Activated naive CD4-positive, alpha-beta T cell treated with anti-CD3 and anti-CD28 coated beads, Interleukin-2, amount 50 U/mL, for 24 hours (primary cell): ENCODE results near the gene C10orf62.
"Not testable (repeated sequence)": the region's sequence is repeated elsewhere in the genome, so short reads cannot be mapped to it uniquely, and the experiment has no call there.

ENCODE experiments used
- H3K27ac Mint-ChIP-seq: one replicate; pipeline ENCODE4 v1.8.0; 2021; ENCODE audit warnings: mild to moderate bottlenecking, mixed read lengths
- H3K27me3 Mint-ChIP-seq: one replicate; pipeline ENCODE4 v1.8.0; 2021; ENCODE audit warnings: mixed read lengths
- H3K36me3 Mint-ChIP-seq: one replicate; pipeline ENCODE4 v1.8.0; 2021; ENCODE audit warnings: mixed read lengths
- H3K4me1 Mint-ChIP-seq: one replicate; pipeline ENCODE4 v1.8.0; 2021; ENCODE audit warnings: mixed read lengths
- H3K4me3 Mint-ChIP-seq: one replicate; pipeline ENCODE4 v1.8.0; 2021; ENCODE audit warnings: mild to moderate bottlenecking, mixed read lengths
- H3K9me3 Mint-ChIP-seq: one replicate; pipeline ENCODE4 v1.8.0; 2021; ENCODE audit warnings: mixed read lengths

C10orf62 gene

DNA sequence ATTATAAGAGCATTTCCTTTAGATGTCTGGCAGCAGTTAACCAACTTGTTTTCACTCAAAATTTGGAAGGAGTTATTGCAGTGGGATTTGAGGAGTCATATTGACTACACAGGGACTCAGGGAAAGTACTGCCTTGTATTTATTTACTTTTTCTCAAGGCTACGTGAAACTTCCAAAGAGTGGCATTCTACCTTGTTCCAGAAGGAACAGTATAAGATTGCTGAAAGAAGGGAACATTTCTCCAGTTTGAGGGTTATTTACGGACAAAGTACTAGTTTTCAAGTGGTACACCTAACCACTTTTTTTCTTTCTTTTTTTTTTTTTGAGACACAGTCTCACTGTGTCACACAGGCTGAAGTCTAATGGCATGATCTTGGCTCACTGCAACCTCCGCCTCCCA lies 38.7 kb downstream of the C10orf62 start:
- Mint-ChIP-seq H3K27ac (no peak overlapping the region), H3K9me3 (no peaks in the 10 kb centered on the region), H3K4me1 (peaks cover 9% of the 10 kb centered on the region), H3K4me3 (no peak overlapping the region), H3K36me3 (peaks cover 1% of the 10 kb centered on the region), H3K27me3 (no peaks in the 10 kb centered on the region)

- Mint-ChIP-seq H3K4me1 (peaks cover 17% of the 10 kb centered on the region), H3K27me3 (no peaks in the 10 kb centered on the region), H3K27ac (no peak overlapping the region)
These were observed 39.8 kb downstream of the C10orf62 start for GRCh38 chr10:97629289-97629688.

DNA sequence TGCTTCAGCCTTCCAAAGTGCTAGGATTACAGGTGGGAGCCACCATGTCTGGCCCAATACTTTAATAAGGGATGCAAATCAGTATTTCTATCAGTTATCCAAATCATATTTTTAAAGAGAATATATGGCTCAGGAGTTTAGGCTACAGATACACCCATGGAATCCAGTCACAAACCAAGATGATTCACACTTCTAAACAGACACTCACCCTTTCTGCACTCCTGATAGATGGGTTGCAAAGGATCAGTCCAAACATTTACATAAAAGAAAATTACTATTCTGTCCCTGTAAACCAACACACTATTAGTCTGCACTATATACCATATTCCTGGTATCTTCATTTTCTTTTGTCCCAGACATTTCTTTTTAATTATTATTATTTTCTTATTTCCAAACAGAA lies 41.6 kb downstream of the C10orf62 start:
- peaks cover 2% of the 10 kb centered on the region for H3K36me3 Mint-ChIP-seq
- no peaks in the 10 kb centered on the region for H3K27me3 Mint-ChIP-seq
- no peak overlapping the region for H3K4me3 Mint-ChIP-seq
- no peaks in the 10 kb centered on the region for H3K9me3 Mint-ChIP-seq
- peaks cover 17% of the 10 kb centered on the region for H3K4me1 Mint-ChIP-seq
- no peak overlapping the region for H3K27ac Mint-ChIP-seq

More at GRCh38 chr10:97629289-97629688, 39.8 kb downstream of the C10orf62 start:
- Mint-ChIP-seq H3K4me3 (no peak overlapping the region), H3K36me3 (peaks cover 2% of the 10 kb centered on the region), H3K9me3 (no peaks in the 10 kb centered on the region)

GRCh38 chr10:97632949-97633884 lies 43.7 kb downstream of the C10orf62 start, which contains the start of gene MORN4:
TSS of gene MORN4 (minus strand) at chr10:97633500. CDS start at chr10:97619653, 13,847 bp downstream.
- H3K36me3 Mint-ChIP-seq, result peaks cover 2% of the 10 kb centered on the region
- H3K27me3 Mint-ChIP-seq, result no peaks in the 10 kb centered on the region
- H3K9me3 Mint-ChIP-seq, result no peaks in the 10 kb centered on the region
- H3K4me1 Mint-ChIP-seq, result peaks cover 17% of the 10 kb centered on the region
- H3K27ac Mint-ChIP-seq, result peak within 1 kb of the TSS; percentile 92
- peak within 1 kb of the TSS; percentile 98 for H3K4me3 Mint-ChIP-seq

GRCh38 chr10:97633921-97634320 lies 44.4 kb downstream of the C10orf62 start:
- no peaks in the 10 kb centered on the region for H3K9me3 Mint-ChIP-seq
- peak overlapping the region; percentile 98 for H3K4me3 Mint-ChIP-seq
- no peaks in the 10 kb centered on the region for H3K27me3 Mint-ChIP-seq
- peaks cover 17% of the 10 kb centered on the region for H3K4me1 Mint-ChIP-seq
- H3K36me3 Mint-ChIP-seq, result peaks cover 2% of the 10 kb centered on the region
- peak overlapping the region; percentile 92 for H3K27ac Mint-ChIP-seq

DNA sequence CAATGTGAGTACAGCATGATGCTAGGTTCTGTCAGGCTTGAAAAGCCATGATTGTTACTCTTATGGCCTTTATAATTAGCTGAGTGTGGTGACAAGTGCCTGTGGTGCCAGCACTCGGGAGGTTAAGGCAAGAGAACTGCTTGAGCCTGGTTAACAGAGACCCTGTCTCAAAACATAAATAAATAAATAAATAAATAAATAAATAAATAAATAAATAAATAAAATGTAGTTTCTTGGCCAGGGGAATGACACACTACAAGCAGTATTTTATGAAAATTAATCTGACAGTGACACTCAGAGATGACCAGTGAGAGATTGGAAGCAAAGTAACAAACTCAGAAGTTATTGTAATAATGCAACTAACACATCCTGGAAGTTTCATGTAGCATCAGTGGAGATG lies 46.1 kb downstream of the C10orf62 start:
- Mint-ChIP-seq H3K4me1 (peaks cover 21% of the 10 kb centered on the region), H3K27me3 (no peaks in the 10 kb centered on the region), H3K27ac (no peak overlapping the region), H3K4me3 (no peak overlapping the region), H3K9me3 (no peaks in the 10 kb centered on the region), H3K36me3 (peaks cover 2% of the 10 kb centered on the region)

GRCh38 chr10:97639090-97639489 lies 49.6 kb downstream of the C10orf62 start:
- not testable (repeated sequence) for H3K9me3 Mint-ChIP-seq, H3K4me3 Mint-ChIP-seq, H3K36me3 Mint-ChIP-seq, H3K27me3 Mint-ChIP-seq, H3K27ac Mint-ChIP-seq
- H3K4me1 Mint-ChIP-seq, result peaks cover 26% of the 10 kb centered on the region

DNA sequence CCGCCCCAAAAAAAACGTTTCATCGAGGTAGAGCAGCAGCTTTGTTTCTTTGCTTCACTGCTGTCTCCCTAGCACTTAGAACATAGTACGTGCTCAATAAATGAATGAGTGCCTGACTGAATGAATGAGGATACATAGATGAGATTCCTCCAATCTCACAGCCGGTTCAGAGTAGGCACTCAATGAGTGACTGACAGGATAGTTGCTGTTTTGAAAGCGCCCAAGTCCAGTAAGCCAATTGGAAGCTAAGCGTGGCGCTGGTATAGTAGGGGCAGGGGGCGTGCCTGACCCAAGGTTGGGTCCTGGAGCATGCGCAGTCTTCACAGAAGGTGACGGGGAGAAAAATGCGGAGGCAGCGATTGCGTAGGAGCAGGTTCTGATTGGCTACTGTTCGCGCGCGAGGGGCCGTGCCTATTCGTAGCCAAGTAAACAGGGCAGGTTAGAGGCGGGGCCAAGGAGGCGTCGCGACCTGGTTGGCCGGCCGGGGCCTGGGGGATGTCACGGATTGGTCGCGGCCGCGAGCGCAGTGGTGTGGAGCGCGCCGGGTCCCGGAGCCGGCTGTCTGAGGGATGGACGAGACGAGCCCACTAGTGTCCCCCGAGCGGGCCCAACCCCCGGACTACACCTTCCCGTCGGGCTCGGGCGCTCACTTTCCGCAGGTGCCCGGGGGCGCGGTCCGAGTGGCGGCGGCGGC lies 50.8 kb downstream of the C10orf62 start, which contains the start of gene PI4K2A:
Gene PI4K2A, plus strand, starts transcription at position 498 of the 694 bp plus-strand sequence. Its CDS starts 72 bp downstream, at position 570.
- Mint-ChIP-seq H3K36me3 (peaks cover 3% of the 10 kb centered on the region), H3K27ac (peak within 1 kb of the TSS; percentile 89), H3K4me1 (peaks cover 26% of the 10 kb centered on the region), H3K4me3 (peak within 1 kb of the TSS; percentile 97), H3K27me3 (no peaks in the 10 kb centered on the region), H3K9me3 (no peaks in the 10 kb centered on the region)
